NT2/D1 (cell line): Measurements from ENCODE around the gene LCORL.

Experiments
- SUZ12 ChIP-seq: IDR thresholded peaks from 2 replicates; pipeline ENCODE4 v1.6.1; 2011; ENCODE audit not compliant: insufficient read length, insufficient read depth; ENCODE audit errors: extremely low read depth
- YY1 ChIP-seq: IDR thresholded peaks from 2 replicates; pipeline ENCODE4 v1.6.1; 2011; ENCODE audit not compliant: insufficient read length, insufficient read depth
- ZNF274 ChIP-seq: IDR thresholded peaks from 2 replicates; pipeline ENCODE4 v1.6.1; 2011; ENCODE audit warnings: mild to moderate bottlenecking, low read depth, low read length

DNA sequence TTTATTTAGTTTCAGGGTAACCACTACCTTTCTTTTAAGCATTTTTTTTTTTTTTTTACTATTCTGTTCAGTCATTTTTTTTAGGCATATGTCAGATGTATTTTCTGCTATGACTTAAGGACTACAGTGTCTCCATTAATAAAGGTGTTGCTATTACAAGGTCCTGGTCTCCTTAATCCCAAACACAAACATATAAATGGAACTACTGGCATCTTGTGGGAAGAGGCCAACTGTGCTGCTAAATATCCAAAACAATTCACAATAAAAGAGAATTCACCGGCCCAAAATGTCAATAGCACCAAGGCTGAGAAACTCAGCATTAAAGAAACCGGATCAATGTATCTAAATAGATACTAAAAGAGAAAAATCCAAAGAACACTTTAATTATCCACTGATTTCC is 26.4 kb downstream of the LCORL start:
- TF ChIP-seq YY1 (no peak), ZNF274 (no peak), SUZ12 (no peak)
